GM06990 (cell line): ENCODE measurements around the gene OR5AN1.

Experiments used
- DNase-seq: peaks from one replicate; pipeline ENCODE4 v3.0.0-alpha.2; 2011; ENCODE audit not compliant: insufficient read length; ENCODE audit errors: extremely low read depth
- H3K27me3 ChIP-seq: replicated peaks from 2 replicates; pipeline ENCODE4 v1.6.0; 2011; ENCODE audit warnings: low read length; ENCODE audit not compliant: control insufficient read depth, insufficient read depth
- H3K36me3 ChIP-seq: 2 replicates; pipeline ENCODE4 v1.5.1; 2011; ENCODE audit warnings: low read length; ENCODE audit not compliant: control insufficient read depth, insufficient read depth
- H3K4me3 ChIP-seq: replicated peaks from 2 replicates; pipeline ENCODE4 v1.5.1; 2011; ENCODE audit warnings: low read depth, mild to moderate bottlenecking, control low read depth, low read length
- CTCF ChIP-seq: IDR thresholded peaks from 2 replicates; pipeline ENCODE4 v1.5.1; 2011; ENCODE audit warnings: low read length, control low read depth, mild to moderate bottlenecking, inconsistent platforms; ENCODE audit not compliant: insufficient read depth, poor library complexity, severe bottlenecking

The OR5AN1 gene

GRCh38 chr11:59380263-59381059 is 21.8 kb downstream of the OR5AN1 start:
- TF ChIP-seq CTCF, result no peak
- Histone ChIP-seq H3K27me3 (no peaks in the 10 kb centered on the region), H3K36me3 (no peaks in the 10 kb centered on the region), H3K4me3 (peak overlapping the region; percentile 30)
- peak; percentile 63 for DNase-seq

GRCh38 chr11:59394186-59394585 is 35.5 kb downstream of the OR5AN1 start:
- Histone ChIP-seq H3K36me3 (no peaks in the 10 kb centered on the region), H3K4me3 (no peak overlapping the region), H3K27me3 (no peaks in the 10 kb centered on the region)
- no peak for TF ChIP-seq CTCF
- DNase-seq, result no peak

- Histone ChIP-seq H3K27me3 (no peaks in the 10 kb centered on the region), H3K36me3 (no peaks in the 10 kb centered on the region), H3K4me3 (no peak overlapping the region)
- no peak for DNase-seq
- no peak for TF ChIP-seq CTCF
Observed at GRCh38 chr11:59400461-59401261, 42.0 kb downstream of the OR5AN1 start.

DNA sequence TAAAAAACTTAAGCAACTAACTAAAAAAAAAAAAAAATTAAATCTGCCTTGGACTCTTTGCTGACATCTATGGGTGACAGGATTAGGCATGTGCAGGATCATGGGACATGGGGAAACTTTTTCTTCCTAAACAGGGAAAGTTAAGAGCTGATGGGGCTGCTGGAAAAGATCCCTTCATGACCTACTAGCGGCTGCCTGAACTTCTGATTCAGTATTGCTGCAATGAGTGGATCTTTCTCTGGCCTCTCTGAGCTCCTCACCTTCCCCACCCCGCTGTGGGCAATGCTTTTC is 42.5 kb downstream of the OR5AN1 start:
- no peaks in the 10 kb centered on the region for H3K27me3 ChIP-seq
- no peak for DNase-seq
- no peak for TF ChIP-seq CTCF
- H3K4me3 ChIP-seq, result no peak overlapping the region
- H3K36me3 ChIP-seq, result no peaks in the 10 kb centered on the region

DNA sequence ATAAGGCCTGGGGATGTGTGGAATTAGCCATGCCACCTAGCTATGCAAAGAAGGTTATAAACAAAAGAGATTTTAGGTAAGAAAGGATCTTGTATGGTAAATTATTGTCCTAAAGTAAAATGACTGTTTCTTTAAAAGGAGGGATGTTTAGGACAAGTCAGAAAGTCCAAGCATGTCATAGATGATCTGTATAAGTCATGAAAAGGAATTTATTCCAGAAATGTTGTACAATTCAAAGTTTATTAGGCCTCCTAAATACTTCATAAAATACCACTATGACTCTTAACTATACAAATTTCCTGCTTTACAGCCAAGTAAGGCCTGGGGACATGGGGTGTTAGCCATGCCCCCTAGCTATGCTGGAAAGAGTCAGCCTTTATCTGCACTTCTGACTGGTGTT is 44.9 kb downstream of the OR5AN1 start:
- no peak for DNase-seq
- Histone ChIP-seq H3K4me3 (no peak overlapping the region), H3K27me3 (no peaks in the 10 kb centered on the region), H3K36me3 (no peaks in the 10 kb centered on the region)
- no peak for TF ChIP-seq CTCF

DNA sequence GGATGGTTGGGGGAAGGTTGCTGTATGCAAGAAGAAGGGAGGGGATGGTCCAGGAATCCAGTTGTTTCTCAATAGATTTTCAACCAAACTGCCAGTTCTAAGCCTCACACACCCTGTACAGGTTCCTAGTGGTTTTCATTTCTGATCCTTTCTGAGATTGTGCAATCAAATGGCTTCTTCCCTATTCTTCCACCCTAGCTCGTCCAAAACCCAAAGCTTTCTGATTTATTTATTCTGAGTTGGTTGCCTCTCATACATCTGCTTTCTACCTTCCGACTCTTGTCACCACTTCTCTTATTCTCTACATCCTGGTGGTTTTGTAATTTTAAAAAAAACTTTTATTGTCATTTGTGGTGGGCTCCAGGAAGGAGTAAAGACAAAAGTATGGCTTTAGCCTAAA is 55.0 kb downstream of the OR5AN1 start:
- no peak for TF ChIP-seq CTCF
- no peaks in the 10 kb centered on the region for H3K36me3 ChIP-seq
- DNase-seq, result no peak
- no peaks in the 10 kb centered on the region for H3K27me3 ChIP-seq
- no peak overlapping the region for H3K4me3 ChIP-seq
